PC-3 (cell line): Measurements from ENCODE around the gene MOB3A.

ENCODE experiments used
- CTCF ChIP-seq: fragments of 300-600 bp; sonication (generic); conservative IDR thresholded peaks from 2 replicates; pipeline ENCODE4 v1.5.1; 2017; ENCODE audit warnings: antibody characterized with exemption, low read depth, mild to moderate bottlenecking, low read length
- EZH2 ChIP-seq: fragments of 300-600 bp; sonication (generic); IDR thresholded peaks from one replicate; pipeline ENCODE4 v1.6.1; 2017; ENCODE audit warnings: antibody characterized with exemption, mild to moderate bottlenecking, low read length; ENCODE audit not compliant: unreplicated experiment
- EZH2phosphoT487 ChIP-seq: fragments of 300-600 bp; sonication (generic); IDR thresholded peaks from 2 replicates; pipeline ENCODE4 v1.6.1; 2018; ENCODE audit warnings: mild to moderate bottlenecking, antibody characterized with exemption, low read length, borderline replicate concordance

DNA sequence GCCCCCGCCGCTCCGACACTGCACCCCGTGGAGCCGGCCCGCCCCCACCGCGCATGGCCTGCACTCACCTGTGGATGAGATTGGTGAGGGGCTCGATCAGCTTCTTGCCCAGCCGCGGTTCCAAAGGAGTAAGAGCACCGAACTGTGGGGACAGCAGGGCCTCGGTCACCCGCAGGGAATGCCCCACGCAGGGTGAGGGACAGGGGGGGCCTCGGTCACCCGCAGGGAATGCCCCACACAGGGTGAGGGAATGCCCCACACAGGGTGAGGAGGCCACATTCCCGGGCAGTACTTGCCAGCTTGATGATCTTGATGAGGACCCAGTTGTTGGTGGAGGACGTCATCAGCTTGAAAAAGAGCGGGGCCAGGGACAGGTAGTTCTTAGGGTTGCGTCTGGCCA lies 32.9 kb upstream of the MOB3A start:
- TF ChIP-seq CTCF: no peak
- no peak for TF ChIP-seq EZH2
- no peak for TF ChIP-seq EZH2phosphoT487
